Sigmoid colon (tissue), 7 donors: ENCODE measurements around the gene POU2AF3. TPM values are rescaled to one million over a fixed set of nuclear protein-coding genes. Genes with fewer than 3 reads are reported as not detected.
A peak's percentile ranks its signal among the peaks of the same experiment; 100 is the strongest.

Source experiments
- DNase-seq: peaks from one replicate; pipeline ENCODE4 v3.0.0-alpha.2; 2019
- H3K27ac ChIP-seq, 4 donors: fragments of 200-600 bp; sonication (generic); one replicate each; pipeline ENCODE4 v1.5.1; 2016 to 2019; ENCODE audit warnings: mild to moderate bottlenecking in 1 of 4
- H3K27me3 ChIP-seq, 3 donors: fragments of 200-600 bp; sonication (generic); one replicate each; pipeline ENCODE4 v1.5.1; 2019; ENCODE audit warnings: mild to moderate bottlenecking in 1 of 3
- H3K36me3 ChIP-seq, 4 donors: fragments of 200-600 bp; sonication (generic); one replicate each; pipeline ENCODE4 v1.5.1; 2016 to 2019
- H3K4me1 ChIP-seq, 4 donors: fragments of 200-600 bp; sonication (generic); one replicate each; pipeline ENCODE4 v1.5.1; 2017 to 2019
- H3K4me3 ChIP-seq, 4 donors: fragments of 200-600 bp; sonication (generic); one replicate each; pipeline ENCODE4 v1.5.1; 2017 to 2019; ENCODE audit warnings: mild to moderate bottlenecking in 2 of 4, moderate library complexity in 1 of 4
- H3K9me3 ChIP-seq, 4 donors: fragments of 200-600 bp in 3 of 4; sonication (generic) in 3 of 4; one replicate each; pipeline versions ENCODE4 v1.5.1 to v1.6.1; 2013 to 2019
- EP300 ChIP-seq, 4 donors: sonication (generic); formaldehyde crosslinking; IDR thresholded peaks; one replicate each; pipeline ENCODE4 v1.6.1; 2017; ENCODE audit warnings: antibody characterized with exemption in 4 of 4
- POLR2A ChIP-seq, 2 donors: fragments of 450-650 bp; IDR thresholded peaks; one replicate each; pipeline ENCODE4 v1.6.1; 2016; ENCODE audit warnings: antibody characterized with exemption in 2 of 2, mild to moderate bottlenecking in 2 of 2, moderate library complexity in 2 of 2
- POLR2AphosphoS5 ChIP-seq, 4 donors: sonication (generic); formaldehyde crosslinking; IDR thresholded peaks; one replicate each; pipeline ENCODE4 v1.6.1; 2017; ENCODE audit warnings: antibody characterized with exemption in 4 of 4
- WGBS, 2 donors: extraction: QIAGEN DNeasy Blood & Tissue Kit; methylation state at CpG; one replicate each; pipeline ENCODE4 v1.1.7; 2013; 5-methylcytosine and 5-hydroxymethylcytosine counted together
- intact Hi-C: fragments of 100-400 bp; cut with DNase I; formaldehyde crosslinking; loops from one replicate; pipeline ENCODE4 v1.15.1; 2023
- polyA plus RNA-seq, 3 donors: library from polyadenylated mRNA; stranded (reverse); fragments of 200-250 nt; gene quantifications; one replicate each; pipeline ENCODE4 v1.2.3, GENCODE V29; 2013
- total RNA-seq, 4 donors: library from RNA; depleted of rRNA; stranded (reverse); fragments of >200 nt; gene quantifications; one replicate each; pipeline ENCODE4 v1.1.0, GENCODE V29; 2016
- TF ChIP-seq, protein P1 (sequence below), 4 experiments: fragments of 450-650 bp in 3 of 4; fragments of 200-600 bp in 1 of 4; IDR thresholded peaks; one replicate each; pipeline ENCODE4 v1.5.1; 2016 to 2019; ENCODE audit warnings: antibody characterized with exemption in 4 of 4, mild to moderate bottlenecking in 3 of 4, moderate library complexity in 2 of 4
- donor health status: healthy with polysubstance abuse.
- donor health status: Bipolar disorder and iron deficiency.
- donor health status: healthy.

The POU2AF3 gene
- total and polyA plus RNA-seq, 7 donors, result 0.68 to 5.8 (median 3.9) TPM

GRCh38 chr11:111322534-111322933 is 24.2 kb downstream of the POU2AF3 start:
- TF ChIP-seq, protein P1, sequence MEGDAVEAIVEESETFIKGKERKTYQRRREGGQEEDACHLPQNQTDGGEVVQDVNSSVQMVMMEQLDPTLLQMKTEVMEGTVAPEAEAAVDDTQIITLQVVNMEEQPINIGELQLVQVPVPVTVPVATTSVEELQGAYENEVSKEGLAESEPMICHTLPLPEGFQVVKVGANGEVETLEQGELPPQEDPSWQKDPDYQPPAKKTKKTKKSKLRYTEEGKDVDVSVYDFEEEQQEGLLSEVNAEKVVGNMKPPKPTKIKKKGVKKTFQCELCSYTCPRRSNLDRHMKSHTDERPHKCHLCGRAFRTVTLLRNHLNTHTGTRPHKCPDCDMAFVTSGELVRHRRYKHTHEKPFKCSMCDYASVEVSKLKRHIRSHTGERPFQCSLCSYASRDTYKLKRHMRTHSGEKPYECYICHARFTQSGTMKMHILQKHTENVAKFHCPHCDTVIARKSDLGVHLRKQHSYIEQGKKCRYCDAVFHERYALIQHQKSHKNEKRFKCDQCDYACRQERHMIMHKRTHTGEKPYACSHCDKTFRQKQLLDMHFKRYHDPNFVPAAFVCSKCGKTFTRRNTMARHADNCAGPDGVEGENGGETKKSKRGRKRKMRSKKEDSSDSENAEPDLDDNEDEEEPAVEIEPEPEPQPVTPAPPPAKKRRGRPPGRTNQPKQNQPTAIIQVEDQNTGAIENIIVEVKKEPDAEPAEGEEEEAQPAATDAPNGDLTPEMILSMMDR (IDR thresholded peaks at IDR 0.05), result no peak
- TF ChIP-seq EP300 (IDR thresholded peaks at IDR 0.05) (no peak), POLR2AphosphoS5 (IDR thresholded peaks at IDR 0.05) (no peak), POLR2A (IDR thresholded peaks at IDR 0.05) (no peak)
- H3K36me3 ChIP-seq, result no peaks in the 10 kb centered on the region
- WGBS, 2 donors, result 96% methylated on average over 2 of the region's 2 CpGs
- intact Hi-C loops, result no loop called here
- no peak overlapping the region for H3K4me3 ChIP-seq
- no peak overlapping the region for H3K27ac ChIP-seq
- H3K27me3 ChIP-seq, result no peaks in the 10 kb centered on the region
- H3K4me1 ChIP-seq, result peaks cover 0 to 26% (median 20%) of the 10 kb centered on the region in 4 donors
- no peaks in the 10 kb centered on the region for H3K9me3 ChIP-seq
- DNase-seq, result no peak

DNA sequence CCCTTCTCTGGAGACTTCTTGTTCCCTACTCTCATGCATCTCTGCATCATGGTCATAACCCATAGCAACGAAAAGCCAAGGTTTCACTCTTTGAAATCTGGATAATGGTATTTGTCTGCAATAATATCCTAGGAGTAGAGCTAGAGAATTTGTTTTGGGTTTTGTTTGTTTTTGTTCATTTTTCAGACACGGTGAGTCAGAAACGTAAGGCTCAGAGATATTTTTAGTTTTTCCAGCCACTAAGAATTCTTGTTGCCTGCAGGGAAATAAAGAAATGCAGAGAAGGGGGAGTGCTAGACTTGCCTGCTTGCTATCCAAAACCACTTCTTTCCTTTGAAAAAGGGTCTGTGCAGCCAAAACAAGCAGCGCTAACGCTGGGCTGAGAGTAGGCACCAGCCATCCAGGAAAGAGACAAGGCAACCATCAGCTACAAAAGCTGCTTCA is 26.0 kb downstream of the POU2AF3 start:
- H3K4me1 ChIP-seq, result peaks cover 0 to 44% (median 37%) of the 10 kb centered on the region in 4 donors
- WGBS, 2 donors, result 71 to 83% methylated on average over 5 of the region's 5 CpGs
- H3K27me3 ChIP-seq, result no peaks in the 10 kb centered on the region
- intact Hi-C loops, result no loop called here
- no peak for DNase-seq
- H3K36me3 ChIP-seq, result no peaks in the 10 kb centered on the region
- H3K4me3 ChIP-seq, result no peak overlapping the region
- H3K9me3 ChIP-seq, result no peaks in the 10 kb centered on the region
- TF ChIP-seq POLR2AphosphoS5 (IDR thresholded peaks at IDR 0.05) (no peak), POLR2A (IDR thresholded peaks at IDR 0.05) (no peak), EP300 (IDR thresholded peaks at IDR 0.05) (no peak)
- TF ChIP-seq, protein P1 (IDR thresholded peaks at IDR 0.05), result no peak
- H3K27ac ChIP-seq, result peak overlapping the region in 3 of 4 donors; percentile 44 to 66 (median 60)

- WGBS, 2 donors, result 94 to 95% methylated on average over 5 of the region's 5 CpGs
- TF ChIP-seq, protein P1 (IDR thresholded peaks at IDR 0.05), result no peak
- TF ChIP-seq EP300 (IDR thresholded peaks at IDR 0.05) (no peak), POLR2AphosphoS5 (IDR thresholded peaks at IDR 0.05) (no peak), POLR2A (IDR thresholded peaks at IDR 0.05) (no peak)
- Histone ChIP-seq H3K9me3 (no peaks in the 10 kb centered on the region), H3K4me3 (no peak overlapping the region), H3K4me1 (peaks cover 0 to 52% (median 45%) of the 10 kb centered on the region in 4 donors), H3K27me3 (no peaks in the 10 kb centered on the region), H3K27ac (peak overlapping the region in 1 of 4 donors; percentile 66), H3K36me3 (no peaks in the 10 kb centered on the region)
- intact Hi-C loops, result no loop called here
- no peak for DNase-seq
Measured at GRCh38 chr11:111325259-111325658, 26.9 kb downstream of the POU2AF3 start.

GRCh38 chr11:111326824-111327223 is 28.5 kb downstream of the POU2AF3 start:
- WGBS, 2 donors, result 55 to 89% methylated on average over 4 of the region's 4 CpGs
- peak overlapping the region in 1 of 4 donors; percentile 75 for H3K27ac ChIP-seq
- no peak for TF ChIP-seq EP300 (IDR thresholded peaks at IDR 0.05)
- no peak for TF ChIP-seq POLR2AphosphoS5 (IDR thresholded peaks at IDR 0.05)
- TF ChIP-seq, protein P1 (IDR thresholded peaks at IDR 0.05), result no peak
- TF ChIP-seq POLR2A (IDR thresholded peaks at IDR 0.05), result no peak

More at GRCh38 chr11:111326824-111327223, 28.5 kb downstream of the POU2AF3 start:
- Histone ChIP-seq H3K4me3 (no peak overlapping the region), H3K4me1 (peaks cover 0 to 59% (median 53%) of the 10 kb centered on the region in 4 donors), H3K27me3 (no peaks in the 10 kb centered on the region), H3K9me3 (no peaks in the 10 kb centered on the region), H3K36me3 (no peaks in the 10 kb centered on the region)
- no peak for DNase-seq
- intact Hi-C loops, result no loop called here
